PC-3 (cell line): ENCODE data around the gene FNDC7. TPM values are rescaled to one million over a fixed set of nuclear protein-coding genes. Genes with fewer than 3 reads are reported as not detected.

Experiments used
- ATAC-seq: fragments of 200-7000 bp; cut with Tn5 transposase; 2 replicates; pipeline ENCODE4 v1.9.1; 2020; ENCODE audit warnings: mild to moderate bottlenecking, moderate library complexity
- BruUV-seq: library from RNA; stranded (reverse); fragments of 400-500 nt; replicated peaks from 2 replicates; lab custom pipeline; 2021; lab: Mats Ljungman, UMichigan
- CTCF ChIA-PET: fragments of 300-600 bp; sonication (Branson Sonifier 250); formaldehyde crosslinking; loops from one replicate; lab custom pipeline; 2022; ENCODE audit warnings: antibody characterized with exemption; lab: Charles Lee
- POLR2A ChIA-PET: fragments of 300-600 bp; sonication (Branson Sonifier 250); formaldehyde crosslinking; loops from one replicate; lab custom pipeline; 2022; ENCODE audit warnings: antibody characterized with exemption; ENCODE audit not compliant: unreplicated experiment; lab: Charles Lee
- DNase-seq: peaks from one replicate; pipeline ENCODE4 v3.0.0-alpha.2; 2015
- H2AFZ ChIP-seq: fragments of 300-600 bp; sonication (generic); 2 replicates; pipeline ENCODE4 v1.6.0; 2016; ENCODE audit warnings: antibody characterized with exemption, low read length
- H3F3A ChIP-seq: fragments of 300-600 bp; sonication (generic); one replicate; pipeline ENCODE4 v1.6.0; 2017; ENCODE audit warnings: antibody characterized with exemption, low read length, control low read depth, mild to moderate bottlenecking; ENCODE audit not compliant: unreplicated experiment
- H3K27ac ChIP-seq: fragments of 300-600 bp; sonication (generic); 2 replicates; pipeline ENCODE4 v1.5.1; 2016; ENCODE audit warnings: mild to moderate bottlenecking, low read length
- H3K27me3 ChIP-seq: fragments of 300-600 bp; sonication (generic); 2 replicates; pipeline ENCODE4 v1.6.1; 2016; ENCODE audit warnings: low read length, mixed read lengths
- H3K36me3 ChIP-seq: fragments of 300-600 bp; sonication (generic); 2 replicates; pipeline ENCODE4 v1.6.1; 2016; ENCODE audit warnings: low read depth, mixed run types, low read length, mixed read lengths
- H3K4me1 ChIP-seq: fragments of 300-600 bp; sonication (generic); 2 replicates; pipeline ENCODE4 v1.5.1; 2016; ENCODE audit warnings: low read length; ENCODE audit not compliant: insufficient read depth
- H3K4me2 ChIP-seq: fragments of 300-600 bp; sonication (generic); 2 replicates; pipeline ENCODE4 v1.6.0; 2016; ENCODE audit warnings: low read length
- H3K4me3 ChIP-seq: fragments of 300-600 bp; sonication (generic); 2 replicates; pipeline ENCODE4 v1.5.1; 2016; ENCODE audit warnings: mild to moderate bottlenecking, low read length, mixed read lengths
- H3K79me2 ChIP-seq: fragments of 300-600 bp; sonication (generic); 2 replicates; pipeline ENCODE4 v1.6.1; 2017; ENCODE audit warnings: low read length, mixed read lengths
- H3K9ac ChIP-seq: fragments of 300-600 bp; sonication (generic); 2 replicates; pipeline ENCODE4 v1.6.0; 2016; ENCODE audit warnings: mild to moderate bottlenecking, low read length
- H3K9me2 ChIP-seq: fragments of 300-600 bp; sonication (generic); replicated peaks from 2 replicates; pipeline ENCODE4 v1.6.1; 2016; ENCODE audit warnings: mixed run types, low read length, mixed read lengths
- H3K9me3 ChIP-seq: fragments of 300-600 bp; sonication (generic); 2 replicates; pipeline ENCODE4 v1.6.1; 2016; ENCODE audit warnings: low read length, mixed read lengths
- H4K20me1 ChIP-seq: fragments of 300-600 bp; sonication (generic); 2 replicates; pipeline ENCODE4 v1.6.1; 2016; ENCODE audit warnings: low read length, mixed read lengths
- EZH2 ChIP-seq: fragments of 300-600 bp; sonication (generic); IDR thresholded peaks from one replicate; pipeline ENCODE4 v1.6.1; 2017; ENCODE audit warnings: antibody characterized with exemption, mild to moderate bottlenecking, low read length; ENCODE audit not compliant: unreplicated experiment
- EZH2phosphoT487 ChIP-seq: fragments of 300-600 bp; sonication (generic); IDR thresholded peaks from 2 replicates; pipeline ENCODE4 v1.6.1; 2018; ENCODE audit warnings: mild to moderate bottlenecking, antibody characterized with exemption, low read length, borderline replicate concordance
- intact Hi-C: fragments of 100-400 bp; cut with micrococcal nuclease; formaldehyde crosslinking; loops from 2 replicates; pipeline ENCODE4 v1.9.0; 2023
- total RNA-seq: library from RNA; depleted of rRNA; stranded (reverse); fragments of >200 nt; gene quantifications from 2 replicates; pipeline ENCODE4 v1.2.3, GENCODE V29; 2014
- TF ChIP-seq, protein P1 (sequence below): fragments of 300-600 bp; sonication (generic); conservative IDR thresholded peaks from 2 replicates; pipeline ENCODE4 v1.5.1; 2017; ENCODE audit warnings: antibody characterized with exemption, low read depth, mild to moderate bottlenecking, low read length

The FNDC7 gene
- total RNA-seq, 1 experiment from 2014 or later = not detected

DNA sequence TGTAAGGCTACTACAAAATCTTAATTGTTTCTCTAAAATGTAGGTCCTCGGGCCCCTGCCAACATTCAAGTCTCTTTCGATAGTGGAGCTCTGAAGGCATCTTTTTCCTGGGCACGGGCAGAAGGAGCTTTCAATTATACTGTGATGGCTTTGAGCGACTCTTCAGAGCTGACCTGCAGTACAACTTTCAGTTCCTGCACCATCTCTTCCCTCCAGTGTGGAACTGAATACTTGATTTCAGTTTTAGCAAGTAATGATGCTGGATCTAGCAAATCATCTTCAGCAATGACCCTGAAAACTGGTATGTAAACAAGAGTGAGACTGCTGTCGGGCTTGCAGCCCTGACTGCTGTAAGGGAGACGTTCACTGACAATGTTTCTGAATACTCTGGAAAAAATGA, 9.6 kb downstream of the FNDC7 start:
- Histone ChIP-seq H3K9me2 (no peaks in the 10 kb centered on the region), H3K36me3 (no peaks in the 10 kb centered on the region), H3F3A (no peaks in the 10 kb centered on the region), H2AFZ (no peak overlapping the region), H3K4me2 (no peak overlapping the region), H3K9me3 (no peaks in the 10 kb centered on the region), H3K79me2 (no peaks in the 10 kb centered on the region), H3K27ac (no peak overlapping the region), H4K20me1 (no peaks in the 10 kb centered on the region), H3K27me3 (no peaks in the 10 kb centered on the region), H3K4me3 (no peak overlapping the region), H3K9ac (no peak overlapping the region), H3K4me1 (peaks cover 22% of the 10 kb centered on the region)
- no peak for TF ChIP-seq EZH2
- TF ChIP-seq EZH2phosphoT487 = no peak
- TF ChIP-seq, protein P1, sequence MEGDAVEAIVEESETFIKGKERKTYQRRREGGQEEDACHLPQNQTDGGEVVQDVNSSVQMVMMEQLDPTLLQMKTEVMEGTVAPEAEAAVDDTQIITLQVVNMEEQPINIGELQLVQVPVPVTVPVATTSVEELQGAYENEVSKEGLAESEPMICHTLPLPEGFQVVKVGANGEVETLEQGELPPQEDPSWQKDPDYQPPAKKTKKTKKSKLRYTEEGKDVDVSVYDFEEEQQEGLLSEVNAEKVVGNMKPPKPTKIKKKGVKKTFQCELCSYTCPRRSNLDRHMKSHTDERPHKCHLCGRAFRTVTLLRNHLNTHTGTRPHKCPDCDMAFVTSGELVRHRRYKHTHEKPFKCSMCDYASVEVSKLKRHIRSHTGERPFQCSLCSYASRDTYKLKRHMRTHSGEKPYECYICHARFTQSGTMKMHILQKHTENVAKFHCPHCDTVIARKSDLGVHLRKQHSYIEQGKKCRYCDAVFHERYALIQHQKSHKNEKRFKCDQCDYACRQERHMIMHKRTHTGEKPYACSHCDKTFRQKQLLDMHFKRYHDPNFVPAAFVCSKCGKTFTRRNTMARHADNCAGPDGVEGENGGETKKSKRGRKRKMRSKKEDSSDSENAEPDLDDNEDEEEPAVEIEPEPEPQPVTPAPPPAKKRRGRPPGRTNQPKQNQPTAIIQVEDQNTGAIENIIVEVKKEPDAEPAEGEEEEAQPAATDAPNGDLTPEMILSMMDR = no peak
- intact Hi-C loops = no loop called here
- DNase-seq (no peak), ATAC-seq (no peak)
- POLR2A ChIA-PET = no interaction called here
- CTCF ChIA-PET = interaction anchor here (0.6 kb wide), 1 partner anchor 389 kb away, joined by 11 read pairs; no protein-coding TSS in a partner anchor
- no TSS peak for BruUV-seq

DNA sequence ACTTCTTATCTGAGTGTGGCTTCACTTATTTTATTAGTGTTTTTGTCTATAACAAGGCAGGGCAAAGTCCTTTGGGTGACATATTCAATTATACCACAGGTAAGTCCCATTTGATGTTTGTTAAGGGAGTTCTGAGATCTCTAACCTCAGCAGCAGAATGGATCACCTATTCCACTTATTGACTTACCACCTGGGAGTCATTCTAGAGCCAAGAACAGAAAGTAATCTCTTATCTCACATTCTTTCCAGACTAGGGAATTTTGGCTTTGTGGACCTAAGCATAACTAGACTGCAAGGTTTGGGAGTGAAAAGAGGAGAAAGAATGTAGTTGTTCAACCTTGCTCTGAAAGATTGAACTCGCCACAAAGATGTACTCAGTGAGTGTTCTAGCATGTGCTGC, 13.2 kb downstream of the FNDC7 start:
- intact Hi-C loops = no loop called here
- Histone ChIP-seq H3K9me2 (no peaks in the 10 kb centered on the region), H3K36me3 (no peaks in the 10 kb centered on the region), H3F3A (no peaks in the 10 kb centered on the region), H3K4me2 (no peak overlapping the region), H3K4me3 (no peak overlapping the region), H4K20me1 (no peaks in the 10 kb centered on the region), H3K79me2 (no peaks in the 10 kb centered on the region), H3K4me1 (peaks cover under 1% of the 10 kb centered on the region), H3K9ac (no peak overlapping the region), H3K27ac (no peak overlapping the region), H3K27me3 (no peaks in the 10 kb centered on the region), H2AFZ (no peak overlapping the region), H3K9me3 (no peaks in the 10 kb centered on the region)
- ATAC-seq (no peak), DNase-seq (no peak)
- BruUV-seq = no TSS peak
- no peak for TF ChIP-seq EZH2phosphoT487
- TF ChIP-seq, protein P1 = no peak
- TF ChIP-seq EZH2 = no peak
- CTCF ChIA-PET = no interaction called here
- POLR2A ChIA-PET = no interaction called here

DNA sequence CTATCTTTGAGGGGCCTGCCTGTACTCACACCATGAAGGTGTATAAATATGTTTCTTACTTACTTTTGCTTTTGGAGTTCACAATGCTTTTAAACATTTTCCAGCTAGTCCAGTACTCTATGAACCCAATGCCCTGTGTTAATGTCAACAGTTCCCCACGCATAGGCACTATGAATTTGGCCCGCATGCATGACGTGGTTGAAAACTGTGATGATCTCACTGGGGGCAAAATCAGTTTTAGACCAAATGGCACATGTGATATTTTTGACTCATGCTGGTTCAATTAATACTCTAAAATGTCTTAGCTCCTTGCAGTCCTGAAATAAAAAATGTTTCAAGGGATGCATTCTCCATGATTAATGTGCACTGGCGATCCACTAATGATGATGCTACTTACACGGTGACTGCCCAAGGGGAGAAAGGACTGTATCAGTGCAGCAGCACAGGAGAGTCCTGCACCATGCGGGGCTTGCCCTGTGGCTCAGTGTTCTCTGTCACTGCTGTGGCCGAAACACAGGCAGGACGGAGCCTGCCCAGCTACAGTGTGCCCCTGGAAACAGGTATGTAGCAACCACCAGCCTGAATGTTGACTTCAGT, 15.7 kb downstream of the FNDC7 start:
- no peaks in the 10 kb centered on the region for H3K36me3 ChIP-seq
- no peak overlapping the region for H3K27ac ChIP-seq
- ATAC-seq = no peak
- H3F3A ChIP-seq = no peaks in the 10 kb centered on the region
- H3K4me1 ChIP-seq = no peaks in the 10 kb centered on the region
- no peaks in the 10 kb centered on the region for H3K79me2 ChIP-seq
- H3K27me3 ChIP-seq = no peaks in the 10 kb centered on the region
- DNase-seq = no peak
- intact Hi-C loops = no loop called here
- no peak overlapping the region for H3K4me3 ChIP-seq
- TF ChIP-seq EZH2phosphoT487 (no peak), EZH2 (no peak)
- TF ChIP-seq, protein P1 = no peak
- POLR2A ChIA-PET = no interaction called here
- H4K20me1 ChIP-seq = no peaks in the 10 kb centered on the region
- H3K9ac ChIP-seq = no peak overlapping the region
- H3K4me2 ChIP-seq = no peak overlapping the region
- H3K9me2 ChIP-seq = no peaks in the 10 kb centered on the region
- H2AFZ ChIP-seq = no peak overlapping the region
- CTCF ChIA-PET = no interaction called here
- no peaks in the 10 kb centered on the region for H3K9me3 ChIP-seq
- BruUV-seq = no TSS peak
